SU-DHL-6 (cell line): ENCODE data around the gene IL4R.

Experiments used
- CTCF ChIP-seq: fragments of 200-600 bp; sonication (generic); IDR thresholded peaks from one replicate; pipeline ENCODE4 v1.5.1; 2017; ENCODE audit warnings: antibody characterized with exemption, mild to moderate bottlenecking, low read length, moderate library complexity; ENCODE audit not compliant: insufficient read depth, poor library complexity, severe bottlenecking
- EZH2phosphoT487 ChIP-seq: fragments of 200-600 bp; sonication (generic), shearing (Covaris generic); conservative IDR thresholded peaks from 2 replicates; pipeline ENCODE4 v1.6.1; 2018; ENCODE audit warnings: mild to moderate bottlenecking, antibody characterized with exemption, low read length, moderate library complexity, mixed read lengths

- no peak for TF ChIP-seq CTCF
- TF ChIP-seq EZH2phosphoT487 = no peak
Observed at GRCh38 chr16:27322858-27323780, 9.3 kb downstream of the IL4R start.
